H1 (cell line): Measurements from ENCODE around the gene HLA-DOB. TPM values are rescaled to one million over a fixed set of nuclear protein-coding genes. Genes with fewer than 3 reads are reported as not detected.

Experiments
- CTCF ChIA-PET: fragments of 300-600 bp; sonication (Branson Sonifier 250); formaldehyde crosslinking; loops from one replicate; lab custom pipeline; 2021; ENCODE audit not compliant: partially characterized antibody; lab: Charles Lee
- POLR2A ChIA-PET: fragments of 300-600 bp; sonication (Branson Sonifier 250); formaldehyde crosslinking; loops from one replicate; lab custom pipeline; 2021; ENCODE audit warnings: inconsistent platforms; ENCODE audit not compliant: partially characterized antibody; lab: Charles Lee
- DNase-seq, 2 experiments: peaks; one replicate each; pipeline versions ENCODE4 v3.0.0 to v3.0.0-alpha.2; 2010 to 2022; ENCODE audit warnings: low spot score in 2 of 2, low read depth in 1 of 2, mixed read lengths in 1 of 2
- FAIRE-seq: peaks from 2 replicates; lab custom pipeline; 2011; peaks lifted over from hg19 to GRCh38; lab: Jason Lieb, UNC
- H2AFZ ChIP-seq: 2 replicates; pipeline ENCODE4 v1.8.1; 2012; ENCODE audit warnings: low read length, inconsistent platforms
- H2AK5ac ChIP-seq: 2 replicates; pipeline ENCODE4 v1.6.1; 2013; ENCODE audit warnings: low read depth, low read length
- H2BK120ac ChIP-seq: replicated peaks from 2 replicates; pipeline ENCODE3; 2013; ENCODE audit warnings: low read depth, low read length, inconsistent platforms
- H2BK12ac ChIP-seq: 2 replicates; pipeline ENCODE4 v1.6.1; 2013; ENCODE audit warnings: low read depth, low read length
- H2BK15ac ChIP-seq: 2 replicates; pipeline ENCODE4 v1.6.1; 2013; ENCODE audit warnings: low read length
- H2BK20ac ChIP-seq: 2 replicates; pipeline ENCODE4 v1.6.1; 2013; ENCODE audit warnings: low read length
- H2BK5ac ChIP-seq: 2 replicates; pipeline ENCODE4 v1.6.1; 2013; ENCODE audit warnings: low read depth, low read length
- H3K14ac ChIP-seq: 2 replicates; pipeline ENCODE4 v1.6.1; 2013; ENCODE audit warnings: inconsistent platforms; ENCODE audit not compliant: insufficient read length
- H3K18ac ChIP-seq: 2 replicates; pipeline ENCODE4 v1.6.1; 2013; ENCODE audit warnings: low read length; ENCODE audit errors: extremely low read depth
- H3K23ac ChIP-seq: 2 replicates; pipeline ENCODE4 v1.6.1; 2013; ENCODE audit warnings: inconsistent platforms; ENCODE audit not compliant: insufficient read length
- H3K23me2 ChIP-seq: 2 replicates; pipeline ENCODE4 v1.6.1; 2013; ENCODE audit warnings: low read depth, low read length
- H3K27ac ChIP-seq: 2 replicates; pipeline ENCODE4 v1.6.1; 2011; ENCODE audit warnings: low read depth, low read length, inconsistent platforms
- H3K27me3 ChIP-seq, 4 experiments: replicated peaks in 1 of 4; 1 replicate in 1 of 4; 2 replicates in 3 of 4; pipeline versions ENCODE4 v1.6.1 to v1.8.1; 2011 to 2013; ENCODE audit warnings: low read length in 3 of 4, mild to moderate bottlenecking in 3 of 4, inconsistent platforms in 2 of 4, mixed read lengths in 2 of 4, moderate library complexity in 1 of 4; ENCODE audit not compliant: control insufficient read depth in 3 of 4, insufficient read depth in 3 of 4; ENCODE audit errors: extremely low read depth in 1 of 4
- H3K36me3 ChIP-seq, 4 experiments: 2 replicates each; pipeline versions ENCODE4 v1.6.1 to v1.8.1; 2011 to 2013; ENCODE audit warnings: mild to moderate bottlenecking in 4 of 4, low read length in 3 of 4, moderate library complexity in 2 of 4, control low read depth in 1 of 4, inconsistent platforms in 1 of 4; ENCODE audit not compliant: insufficient read depth in 4 of 4, control insufficient read depth in 2 of 4
- H3K4ac ChIP-seq: replicated peaks from 2 replicates; pipeline ENCODE3; 2013; ENCODE audit warnings: low read length, low read depth, mixed read lengths, inconsistent platforms; ENCODE audit not compliant: insufficient read length
- H3K4me1 ChIP-seq, 4 experiments: replicated peaks in 1 of 4; 1 replicate in 1 of 4; 2 replicates in 3 of 4; pipeline versions ENCODE4 v1.6.1 to v1.8.1; 2011 to 2013; ENCODE audit warnings: low read length in 3 of 4, inconsistent platforms in 2 of 4, mixed read lengths in 1 of 4; ENCODE audit not compliant: insufficient read depth in 4 of 4, control insufficient read depth in 3 of 4
- H3K4me2 ChIP-seq, 2 experiments: 2 replicates each; pipeline versions ENCODE4 v1.6.1 to v1.8.1; 2011 to 2013; ENCODE audit warnings: low read depth in 2 of 2, low read length in 2 of 2, control low read depth in 1 of 2, inconsistent platforms in 1 of 2, mild to moderate bottlenecking in 1 of 2; ENCODE audit not compliant: insufficient read depth in 1 of 2
- H3K4me3 ChIP-seq, 4 experiments: fragments of 200-600, 300-600 bp in 1 of 4; sonication (generic), shearing (Covaris generic), sonication (Bioruptor Twin) in 1 of 4; 2 replicates each; pipeline versions ENCODE4 v1.5.1 to v1.8.1; 2011 to 2016; ENCODE audit warnings: low read length in 4 of 4, low read depth in 3 of 4, control low read depth in 2 of 4, inconsistent platforms in 2 of 4, mild to moderate bottlenecking in 2 of 4, mixed read lengths in 1 of 4, moderate library complexity in 1 of 4; ENCODE audit not compliant: insufficient read depth in 2 of 4; ENCODE audit errors: extremely low read depth in 1 of 4
- H3K56ac ChIP-seq: replicated peaks from 2 replicates; pipeline ENCODE3; 2013; ENCODE audit warnings: low read depth, mild to moderate bottlenecking, mixed read lengths, low read length, inconsistent platforms; ENCODE audit not compliant: insufficient read length
- H3K79me1 ChIP-seq: 2 replicates; pipeline ENCODE4 v1.6.1; 2013; ENCODE audit warnings: low read depth, low read length, control low read depth
- H3K79me2 ChIP-seq, 2 experiments: 2 replicates each; pipeline versions ENCODE4 v1.6.1 to v1.8.1; 2012 to 2013; ENCODE audit warnings: low read length in 2 of 2, mild to moderate bottlenecking in 2 of 2, inconsistent platforms in 1 of 2; ENCODE audit not compliant: insufficient read depth in 2 of 2, control insufficient read depth in 1 of 2
- H3K9ac ChIP-seq, 4 experiments: replicated peaks in 1 of 4; 1 replicate in 1 of 4; 2 replicates in 3 of 4; pipeline versions ENCODE4 v1.6.1 to v1.8.1; 2011 to 2013; ENCODE audit warnings: low read depth in 3 of 4, low read length in 3 of 4, control low read depth in 2 of 4, mild to moderate bottlenecking in 2 of 4, moderate library complexity in 2 of 4, inconsistent platforms in 1 of 4; ENCODE audit errors: extremely low read depth in 1 of 4
- H3K9me3 ChIP-seq, 2 experiments: 2 replicates each; pipeline versions ENCODE4 v1.6.1 to v1.8.1; 2012 to 2013; ENCODE audit warnings: mild to moderate bottlenecking in 2 of 2, moderate library complexity in 2 of 2, control low read depth in 1 of 2, inconsistent platforms in 1 of 2, low read depth in 1 of 2, low read length in 1 of 2, mixed read lengths in 1 of 2; ENCODE audit not compliant: insufficient read depth in 2 of 2
- H4K20me1 ChIP-seq, 2 experiments: replicated peaks in 1 of 2; 2 replicates each; pipeline versions ENCODE3 to v1.8.1; 2011 to 2013; ENCODE audit warnings: inconsistent platforms in 2 of 2, low read length in 2 of 2, mild to moderate bottlenecking in 1 of 2; ENCODE audit not compliant: insufficient read depth in 2 of 2, control insufficient read depth in 1 of 2
- H4K5ac ChIP-seq: 2 replicates; pipeline ENCODE4 v1.6.1; 2013; ENCODE audit warnings: low read length, low read depth, mixed read lengths, inconsistent platforms; ENCODE audit not compliant: insufficient read length
- H4K8ac ChIP-seq: 2 replicates; pipeline ENCODE4 v1.8.0; 2013; ENCODE audit warnings: mild to moderate bottlenecking, moderate library complexity, low read length, inconsistent platforms; ENCODE audit not compliant: insufficient read depth; ENCODE audit errors: extremely low read depth
- H4K91ac ChIP-seq: replicated peaks from 2 replicates; pipeline ENCODE3; 2013; ENCODE audit warnings: low read length, mixed read lengths, inconsistent platforms; ENCODE audit not compliant: insufficient read length
- CTCF ChIP-seq, 3 experiments: IDR thresholded peaks; 1 replicate in 2 of 3; 2 replicates in 1 of 3; pipeline versions ENCODE4 v1.5.1 to v1.6.1; 2011; ENCODE audit warnings: low read length in 3 of 3, mild to moderate bottlenecking in 3 of 3, inconsistent platforms in 2 of 3, low read depth in 1 of 3, moderate library complexity in 1 of 3; ENCODE audit not compliant: insufficient read depth in 1 of 3; ENCODE audit errors: control extremely low read depth in 1 of 3
- MAFK ChIP-seq: IDR thresholded peaks from 2 replicates; pipeline ENCODE4 v1.6.1; 2012; ENCODE audit warnings: low read depth, mild to moderate bottlenecking, improper control_type of control experiment, low read length
- RAD21 ChIP-seq, 2 experiments: IDR thresholded peaks in 1 of 2; conservative IDR thresholded peaks in 1 of 2; 2 replicates each; pipeline ENCODE4 v1.6.1; 2011; ENCODE audit warnings: low read depth in 2 of 2, low read length in 2 of 2, improper control_type of control experiment in 1 of 2, inconsistent platforms in 1 of 2, mild to moderate bottlenecking in 1 of 2, moderate library complexity in 1 of 2
- TAF7 ChIP-seq: optimal IDR thresholded peaks from 2 replicates; pipeline ENCODE3; 2011; ENCODE audit warnings: low read depth, mild to moderate bottlenecking, inconsistent platforms, low read length, moderate library complexity, borderline replicate concordance
- WGBS, 2 experiments: shearing (Covaris generic) in 1 of 2; methylation state at CpG; one replicate each; pipeline versions ENCODE4 v1.1.6 to v1.1.7; 2013 to 2015; ENCODE audit warnings: low lambda C conversion rate in 2 of 2, mixed read lengths in 2 of 2, inconsistent platforms in 1 of 2, low coverage in 1 of 2, missing lambda C conversion rate in 1 of 2; ENCODE audit not compliant: insufficient replicate concordance in 2 of 2, insufficient coverage in 1 of 2, insufficient read length in 1 of 2; ENCODE audit errors: extremely low coverage in 1 of 2, missing lambda C conversion rate in 1 of 2; 5-methylcytosine and 5-hydroxymethylcytosine counted together
- polyA plus RNA-seq, 7 experiments: library from polyadenylated mRNA; depleted of rRNA in 3 of 7; stranded (reverse) in 5 of 7; unstranded in 2 of 7; fragments of >200 nt in 5 of 7; fragments of 200-250 nt in 2 of 7; gene quantifications; 1 replicate in 5 of 7; 2 replicates in 1 of 7; 4 replicates in 1 of 7; pipeline versions ENCODE4 v1.2.1 to v1.2.3, GENCODE V29; 2011 to 2013; ENCODE audit warnings: missing spikeins in 2 of 7, mixed read lengths in 2 of 7
- total RNA-seq: library from RNA; stranded (reverse); fragmentation: NEBNext Ultra II Directional; extraction: Animal tissue kit (Norgen Biotek cat#: 25700); gene quantifications from 2 replicates; pipeline ENCODE4 v1.2.1, GENCODE V29; 2021

HLA-DOB gene
- total and polyA plus RNA-seq, 2 of the 8 experiments (the other 6 are each of a cell fraction or from before 2014, with no cell fraction given), result 0.35 TPM; not detected in 1

- H3K4ac ChIP-seq, result no peak overlapping the region
- H3K27me3 ChIP-seq, result no peaks in the 10 kb centered on the region
- H2AFZ ChIP-seq, result 0 out of 2 replicates have a peak overlapping the region, but pooled peaks have one; percentile 93
- DNase-seq (peak in 1 of 2 experiments; percentile 49), FAIRE-seq (peak; percentile 98)
- no peak overlapping the region for H2BK15ac ChIP-seq
- H3K23ac ChIP-seq, result no peak overlapping the region
- H3K18ac ChIP-seq, result no peak overlapping the region
- H2BK120ac ChIP-seq, result no peak overlapping the region
- CTCF ChIA-PET, result interaction anchor here (0.6 to 5.2 kb wide), 33 partner anchors 8 to 542 kb away, joined by 3 to 54 read pairs (median 3); partner anchors contain the start of genes HLA-DQB2, HLA-DRA, TAP1 and TAP2
- H3K4me1 ChIP-seq, result no peaks in the 10 kb centered on the region; a peak in 1 of 7 replicates
- no peak overlapping the region for H2AK5ac ChIP-seq
- H3K14ac ChIP-seq, result no peak overlapping the region
- H3K27ac ChIP-seq, result no peak overlapping the region
- no peak overlapping the region for H4K5ac ChIP-seq
- no peak overlapping the region for H2BK5ac ChIP-seq
- H4K20me1 ChIP-seq, result no peaks in the 10 kb centered on the region
- WGBS, 2 experiments, result 72% methylated on average over 5 of the region's 5 CpGs; no CpG with 5 or more reads in 1 of the 2 experiments
- TF ChIP-seq MAFK (peak; percentile 74), TAF7 (no peak), RAD21 (IDR thresholded peaks at IDR 0.05 in 1 of 2, conservative IDR thresholded peaks at IDR 0.05 in 1 of 2; ENCODE audit: low read depth in 2 of 2, low read length in 2 of 2) (peak; percentile 86 to 88), CTCF (IDR thresholded peaks at IDR 0.05; ENCODE audit: control extremely low read depth in 1 of 3, insufficient read depth in 1 of 3, low read depth in 1 of 3, low read length in 3 of 3) (peak; percentile 15 to 75 (median 66))
- H3K36me3 ChIP-seq, result no peaks in the 10 kb centered on the region
- H3K79me1 ChIP-seq, result no peaks in the 10 kb centered on the region
- no peaks in the 10 kb centered on the region for H3K23me2 ChIP-seq
- H3K4me2 ChIP-seq, result no peak overlapping the region
- no peak overlapping the region for H3K56ac ChIP-seq
- no peaks in the 10 kb centered on the region for H3K9me3 ChIP-seq
- no peak overlapping the region for H2BK12ac ChIP-seq
- H4K91ac ChIP-seq, result no peak overlapping the region
- H3K4me3 ChIP-seq, result no peak overlapping the region
- no peak overlapping the region for H3K9ac ChIP-seq
- no peak overlapping the region for H2BK20ac ChIP-seq
- H4K8ac ChIP-seq, result no peak overlapping the region
- no peaks in the 10 kb centered on the region for H3K79me2 ChIP-seq
- POLR2A ChIA-PET, result interaction anchor here (0.9 kb wide), 2 partner anchors 86 to 120 kb away, joined by 3 read pairs; partner anchors contain the start of gene HLA-DQB1
Measured at GRCh38 chr6:32785781-32786533, 30.8 kb downstream of the HLA-DOB start.
